A673 (cell line): ENCODE data around the gene GABRG3. TPM values are rescaled to one million over a fixed set of nuclear protein-coding genes. Genes with fewer than 3 reads are reported as not detected.

ENCODE experiments used
- BruUV-seq: library from RNA; stranded (reverse); fragments of 400-500 nt; replicated peaks from 2 replicates; lab custom pipeline; 2021; lab: Mats Ljungman, UMichigan
- CTCF ChIA-PET: fragments of 300-600 bp; sonication (Branson Sonifier 250); formaldehyde crosslinking; loops from one replicate; lab custom pipeline; 2022; ENCODE audit warnings: antibody characterized with exemption; lab: Charles Lee
- POLR2A ChIA-PET: fragments of 300-600 bp; sonication (Branson Sonifier 250); formaldehyde crosslinking; loops from one replicate; lab custom pipeline; 2022; ENCODE audit warnings: antibody characterized with exemption; ENCODE audit not compliant: low non-redundant PET; lab: Charles Lee
- DNase-seq: peaks from one replicate; pipeline ENCODE4 v3.0.0-alpha.2; 2015; ENCODE audit warnings: low spot score
- H3K27ac ChIP-seq: fragments of 200-600 bp; sonication (generic); 2 replicates; pipeline ENCODE4 v1.5.1; 2016; ENCODE audit warnings: mixed run types, low read depth, mild to moderate bottlenecking, mixed read lengths, antibody characterized with exemption, low read length; ENCODE audit not compliant: poor library complexity, severe bottlenecking
- H3K27me3 ChIP-seq: fragments of 200-600 bp; sonication (generic); replicated peaks from 2 replicates; pipeline ENCODE4 v1.6.1; 2017; ENCODE audit warnings: mixed run types, low read depth, mild to moderate bottlenecking, mixed read lengths, antibody characterized with exemption, low read length; ENCODE audit not compliant: insufficient read depth, poor library complexity
- H3K36me3 ChIP-seq: fragments of 200-600 bp; sonication (generic); 2 replicates; pipeline ENCODE4 v1.6.1; 2016; ENCODE audit warnings: mixed run types, mild to moderate bottlenecking, mixed read lengths, antibody characterized with exemption, low read length; ENCODE audit not compliant: insufficient read depth, poor library complexity, severe bottlenecking
- H3K4me1 ChIP-seq: fragments of 200-600 bp; sonication (generic); 2 replicates; pipeline ENCODE4 v1.6.1; 2017; ENCODE audit warnings: mixed run types, mild to moderate bottlenecking, mixed read lengths, antibody characterized with exemption, low read length; ENCODE audit not compliant: insufficient read depth, poor library complexity, severe bottlenecking
- H3K4me3 ChIP-seq: fragments of 200-600 bp; sonication (generic); 2 replicates; pipeline ENCODE4 v1.5.1; 2016; ENCODE audit warnings: low read depth, mixed run types, mild to moderate bottlenecking, mixed read lengths, low read length; ENCODE audit not compliant: poor library complexity, severe bottlenecking
- H3K9me3 ChIP-seq: fragments of 200-600 bp; sonication (generic); 2 replicates; pipeline ENCODE4 v1.6.1; 2016; ENCODE audit warnings: mixed run types, low read depth, mild to moderate bottlenecking, mixed read lengths, antibody characterized with exemption, low read length; ENCODE audit not compliant: poor library complexity, severe bottlenecking
- CTCF ChIP-seq: fragments of 300-800, 200-600 bp; sonication (generic); conservative IDR thresholded peaks from 2 replicates; pipeline ENCODE4 v1.5.1; 2017; ENCODE audit warnings: low read depth, mild to moderate bottlenecking, antibody characterized with exemption, low read length, moderate library complexity, mixed read lengths
- EZH2 ChIP-seq: fragments of 200-600 bp; sonication (generic); IDR thresholded peaks from 2 replicates; pipeline ENCODE4 v1.6.1; 2017; ENCODE audit warnings: borderline replicate concordance, low read depth, mild to moderate bottlenecking, mixed read lengths, antibody characterized with exemption, low read length; ENCODE audit not compliant: poor library complexity, severe bottlenecking
- intact Hi-C: fragments of 100-400 bp; cut with micrococcal nuclease; formaldehyde crosslinking; loops from one replicate; pipeline ENCODE4 v1.10.0; 2022; ENCODE audit not compliant: unreplicated experiment
- total RNA-seq: library from RNA; stranded (reverse); gene quantifications from 2 replicates; pipeline ENCODE4 v1.2.3, GENCODE V29; 2021

Gene GABRG3
- total RNA-seq, 1 experiment from 2014 or later, result not detected

- intact Hi-C loops, result no loop called here
- POLR2A ChIA-PET, result no interaction called here
- no peak for DNase-seq
- CTCF ChIA-PET, result no interaction called here
- Histone ChIP-seq H3K4me3 (no peak overlapping the region), H3K36me3 (no peaks in the 10 kb centered on the region), H3K27ac (no peak overlapping the region), H3K27me3 (no peaks in the 10 kb centered on the region), H3K4me1 (no peaks in the 10 kb centered on the region), H3K9me3 (peaks cover 53% of the 10 kb centered on the region)
- no TSS peak for BruUV-seq
- TF ChIP-seq EZH2, result no peak
- no peak for TF ChIP-seq CTCF
These were observed 516.9 kb downstream of the GABRG3 start for GRCh38 chr15:27487846-27488245.

- POLR2A ChIA-PET, result no interaction called here
- H3K4me1 ChIP-seq, result no peaks in the 10 kb centered on the region
- BruUV-seq, result no TSS peak
- CTCF ChIA-PET, result no interaction called here
- no peaks in the 10 kb centered on the region for H3K36me3 ChIP-seq
- H3K27ac ChIP-seq, result no peak overlapping the region
- H3K4me3 ChIP-seq, result no peak overlapping the region
- intact Hi-C loops, result no loop called here
- peaks cover 56% of the 10 kb centered on the region for H3K9me3 ChIP-seq
- no peak for DNase-seq
- TF ChIP-seq EZH2 (no peak), CTCF (no peak)
- H3K27me3 ChIP-seq, result no peaks in the 10 kb centered on the region
These were observed 520.0 kb downstream of the GABRG3 start for GRCh38 chr15:27490867-27491595.

- no peak overlapping the region for H3K27ac ChIP-seq
- BruUV-seq, result no TSS peak
- H3K36me3 ChIP-seq, result no peaks in the 10 kb centered on the region
- no peak for DNase-seq
- H3K4me1 ChIP-seq, result no peaks in the 10 kb centered on the region
- intact Hi-C loops, result no loop called here
- H3K4me3 ChIP-seq, result no peak overlapping the region
- CTCF ChIA-PET, result no interaction called here
- TF ChIP-seq CTCF (no peak), EZH2 (no peak)
- POLR2A ChIA-PET, result no interaction called here
- H3K27me3 ChIP-seq, result no peaks in the 10 kb centered on the region
- peaks cover 56% of the 10 kb centered on the region for H3K9me3 ChIP-seq
These were observed 521.0 kb downstream of the GABRG3 start for GRCh38 chr15:27491666-27492621.
